ENCODE measurements around the gene NUP62. TPM values are rescaled to one million over a fixed set of nuclear protein-coding genes. Genes with fewer than 3 reads are reported as not detected.
"Not testable (repeated sequence)": the region's sequence is repeated elsewhere in the genome, so short reads cannot be mapped to it uniquely, and the experiment has no call there.

NUP62 gene
- total RNA-seq, 1 donor from 2014 or later: 39.3 TPM

GRCh38 chr19:49958144-49958543 is 28.8 kb upstream of the NUP62 start:
- H3K4me3 ChIP-seq; ATAC-seq; H3K36me3 ChIP-seq; H3K9me3 ChIP-seq; H3K27ac ChIP-seq; DNase-seq; H3K27me3 ChIP-seq; intact Hi-C loops (cut with DNase I): not testable (repeated sequence)
- peaks cover 24% of the 10 kb centered on the region for H3K4me1 ChIP-seq

DNA sequence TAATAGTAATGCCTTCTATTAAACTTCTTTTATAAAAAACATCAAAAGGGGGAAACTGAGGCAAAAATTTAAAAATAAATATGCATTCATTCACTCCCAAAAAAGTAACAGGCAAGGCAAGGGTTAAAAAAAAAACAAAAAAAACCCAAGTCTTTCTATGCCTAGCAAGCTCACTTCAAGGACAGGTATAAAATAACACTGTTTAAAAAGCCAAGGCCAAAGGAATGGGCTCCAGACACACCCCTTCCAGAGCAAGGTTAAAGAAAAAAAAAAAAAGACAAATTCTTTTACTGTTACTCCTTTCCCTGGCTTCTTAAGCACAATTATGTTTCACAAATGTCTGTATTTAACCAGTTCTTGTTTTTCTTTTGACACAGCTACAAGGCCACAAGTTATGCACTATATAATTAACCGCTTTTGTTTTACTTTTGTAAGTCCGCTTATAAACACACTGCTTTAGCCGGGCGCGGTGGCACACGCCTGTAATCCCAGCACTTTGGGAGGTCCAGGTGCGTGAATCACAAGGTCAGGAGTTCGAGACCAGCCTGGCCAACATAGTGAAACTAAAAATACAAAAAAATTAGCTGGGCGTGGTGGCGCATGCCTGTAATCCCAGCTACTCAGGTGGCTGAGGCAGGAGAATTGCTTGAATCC is 28.1 kb upstream of the NUP62 start:
- TF ChIP-seq, protein P1, sequence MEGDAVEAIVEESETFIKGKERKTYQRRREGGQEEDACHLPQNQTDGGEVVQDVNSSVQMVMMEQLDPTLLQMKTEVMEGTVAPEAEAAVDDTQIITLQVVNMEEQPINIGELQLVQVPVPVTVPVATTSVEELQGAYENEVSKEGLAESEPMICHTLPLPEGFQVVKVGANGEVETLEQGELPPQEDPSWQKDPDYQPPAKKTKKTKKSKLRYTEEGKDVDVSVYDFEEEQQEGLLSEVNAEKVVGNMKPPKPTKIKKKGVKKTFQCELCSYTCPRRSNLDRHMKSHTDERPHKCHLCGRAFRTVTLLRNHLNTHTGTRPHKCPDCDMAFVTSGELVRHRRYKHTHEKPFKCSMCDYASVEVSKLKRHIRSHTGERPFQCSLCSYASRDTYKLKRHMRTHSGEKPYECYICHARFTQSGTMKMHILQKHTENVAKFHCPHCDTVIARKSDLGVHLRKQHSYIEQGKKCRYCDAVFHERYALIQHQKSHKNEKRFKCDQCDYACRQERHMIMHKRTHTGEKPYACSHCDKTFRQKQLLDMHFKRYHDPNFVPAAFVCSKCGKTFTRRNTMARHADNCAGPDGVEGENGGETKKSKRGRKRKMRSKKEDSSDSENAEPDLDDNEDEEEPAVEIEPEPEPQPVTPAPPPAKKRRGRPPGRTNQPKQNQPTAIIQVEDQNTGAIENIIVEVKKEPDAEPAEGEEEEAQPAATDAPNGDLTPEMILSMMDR (IDR thresholded peaks at IDR 0.05): no peak
- no peak for ATAC-seq
- H3K27ac ChIP-seq: no peak overlapping the region
- no peaks in the 10 kb centered on the region for H3K27me3 ChIP-seq
- no peaks in the 10 kb centered on the region for H3K9me3 ChIP-seq
- H3K4me3 ChIP-seq: no peak overlapping the region
- no peak for DNase-seq
- peaks cover 24% of the 10 kb centered on the region for H3K4me1 ChIP-seq
- H3K36me3 ChIP-seq: no peaks in the 10 kb centered on the region
- intact Hi-C loops (cut with DNase I): no loop called here

- Histone ChIP-seq H3K9me3 (no peaks in the 10 kb centered on the region), H3K4me1 (peaks cover 19% of the 10 kb centered on the region), H3K27me3 (no peaks in the 10 kb centered on the region), H3K4me3 (no peak overlapping the region), H3K27ac (no peak overlapping the region), H3K36me3 (no peaks in the 10 kb centered on the region)
- TF ChIP-seq, protein P1 (IDR thresholded peaks at IDR 0.05): no peak
- intact Hi-C loops (cut with DNase I): no loop called here
- no peak for DNase-seq
- no peak for ATAC-seq
These were observed 26.8 kb upstream of the NUP62 start for GRCh38 chr19:49956115-49956495.

DNA sequence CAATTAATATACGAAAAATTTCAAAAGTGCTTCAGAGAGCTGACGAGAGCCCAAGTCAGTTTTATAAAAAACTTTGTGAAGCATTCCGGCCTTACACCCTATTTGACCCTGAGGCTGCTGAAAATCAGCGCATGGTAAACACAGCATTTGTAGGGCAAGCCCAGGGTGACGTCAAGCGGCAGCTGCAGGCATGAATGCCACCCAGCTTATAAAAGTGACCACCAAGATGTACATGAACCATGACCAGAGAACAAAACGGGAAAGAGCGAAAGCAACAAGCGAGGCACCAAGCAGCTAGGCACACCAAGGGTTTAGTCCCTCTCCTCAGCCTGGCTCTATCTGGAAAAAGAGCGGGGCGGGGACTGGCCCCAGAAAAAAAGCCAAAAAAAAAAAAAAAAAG is 25.6 kb upstream of the NUP62 start:
- ATAC-seq (no peak), DNase-seq (no peak)
- Histone ChIP-seq H3K9me3 (no peaks in the 10 kb centered on the region), H3K27ac (no peak overlapping the region), H3K4me1 (peaks cover 19% of the 10 kb centered on the region), H3K27me3 (no peaks in the 10 kb centered on the region), H3K36me3 (no peaks in the 10 kb centered on the region), H3K4me3 (no peak overlapping the region)
- TF ChIP-seq, protein P1 (IDR thresholded peaks at IDR 0.05): no peak
- intact Hi-C loops (cut with DNase I): no loop called here

- Histone ChIP-seq H3K4me1 (peaks cover 19% of the 10 kb centered on the region), H3K4me3 (no peak overlapping the region), H3K36me3 (no peaks in the 10 kb centered on the region), H3K9me3 (no peaks in the 10 kb centered on the region), H3K27me3 (no peaks in the 10 kb centered on the region), H3K27ac (no peak overlapping the region)
- TF ChIP-seq, protein P1 (IDR thresholded peaks at IDR 0.05): no peak
- intact Hi-C loops (cut with DNase I): no loop called here
- DNase-seq (no peak), ATAC-seq (peak; percentile 54)
These were observed 25.0 kb upstream of the NUP62 start for GRCh38 chr19:49954092-49954829.

DNA sequence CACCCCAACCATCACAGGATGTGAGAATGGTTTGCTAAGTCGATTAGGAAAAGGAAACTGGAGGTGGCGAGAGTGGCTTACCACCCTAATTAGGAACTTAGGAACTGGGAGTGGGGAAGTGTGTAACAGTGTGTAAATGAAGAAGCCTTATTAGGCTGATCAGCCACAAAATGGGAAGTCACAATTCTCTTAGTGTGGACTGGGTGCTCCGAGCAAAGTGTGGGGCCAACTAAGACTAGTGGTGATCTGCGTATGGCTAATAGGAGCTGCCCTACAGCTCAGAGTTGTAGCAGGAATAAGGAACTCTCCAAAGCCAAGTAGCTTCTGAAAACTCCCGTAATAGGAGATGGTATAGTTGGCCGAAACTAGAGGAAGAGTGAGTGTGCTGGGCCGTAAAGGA is 24.1 kb upstream of the NUP62 start:
- TF ChIP-seq, protein P1 (IDR thresholded peaks at IDR 0.05): no peak
- H3K4me3 ChIP-seq: no peak overlapping the region
- ATAC-seq (peak; percentile 80), DNase-seq (no peak)
- H3K9me3 ChIP-seq: no peaks in the 10 kb centered on the region
- H3K27me3 ChIP-seq: no peaks in the 10 kb centered on the region
- H3K27ac ChIP-seq: no peak overlapping the region
- intact Hi-C loops (cut with DNase I): no loop called here
- peaks cover 19% of the 10 kb centered on the region for H3K4me1 ChIP-seq
- H3K36me3 ChIP-seq: no peaks in the 10 kb centered on the region
